Fibroblast of the aortic adventitia (primary cell): ENCODE measurements around the gene NR5A2. TPM values are rescaled to one million over a fixed set of nuclear protein-coding genes. Genes with fewer than 3 reads are reported as not detected.

Experiments
- DNase-seq: peaks from one replicate; pipeline ENCODE4 v3.0.0-alpha.2; 2010; ENCODE audit warnings: low read depth
- H3K4me3 ChIP-seq: 2 replicates; pipeline ENCODE4 v1.5.1; 2011; ENCODE audit warnings: low read depth, mild to moderate bottlenecking, control low read depth, low read length, moderate library complexity
- total RNA-seq: library from RNA; depleted of rRNA; stranded (reverse); fragments of >200 nt; gene quantifications from 2 replicates; pipeline ENCODE4 v1.2.3, GENCODE V29; 2012; ENCODE audit warnings: low replicate concordance
- TF ChIP-seq, protein P1 (sequence below): IDR thresholded peaks from 2 replicates; pipeline ENCODE4 v1.5.1; 2011; ENCODE audit warnings: mild to moderate bottlenecking, low read length, control low read depth, inconsistent platforms; ENCODE audit not compliant: insufficient read depth

The NR5A2 gene
- total RNA-seq, 1 donor = 11.5 TPM

DNA sequence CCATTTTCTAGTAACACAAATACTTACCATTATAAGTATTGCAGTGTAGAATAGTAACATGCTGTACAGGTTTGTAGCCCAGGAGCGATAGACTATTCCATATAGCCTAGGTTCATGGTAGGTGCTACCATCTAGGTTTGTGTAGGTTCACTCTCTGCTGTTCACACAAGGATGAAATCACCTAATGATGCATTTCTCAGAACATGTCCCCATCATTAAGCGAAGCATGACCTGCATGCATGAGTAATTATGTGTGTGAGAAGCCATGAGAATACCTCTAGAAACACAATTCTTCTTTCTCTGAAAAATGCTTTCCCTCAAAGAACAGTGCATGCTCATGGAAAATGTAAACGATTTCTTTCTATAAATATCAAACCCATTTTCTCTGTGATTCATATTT, 69.3 kb downstream of the NR5A2 start:
- no peak for DNase-seq
- TF ChIP-seq, protein P1, sequence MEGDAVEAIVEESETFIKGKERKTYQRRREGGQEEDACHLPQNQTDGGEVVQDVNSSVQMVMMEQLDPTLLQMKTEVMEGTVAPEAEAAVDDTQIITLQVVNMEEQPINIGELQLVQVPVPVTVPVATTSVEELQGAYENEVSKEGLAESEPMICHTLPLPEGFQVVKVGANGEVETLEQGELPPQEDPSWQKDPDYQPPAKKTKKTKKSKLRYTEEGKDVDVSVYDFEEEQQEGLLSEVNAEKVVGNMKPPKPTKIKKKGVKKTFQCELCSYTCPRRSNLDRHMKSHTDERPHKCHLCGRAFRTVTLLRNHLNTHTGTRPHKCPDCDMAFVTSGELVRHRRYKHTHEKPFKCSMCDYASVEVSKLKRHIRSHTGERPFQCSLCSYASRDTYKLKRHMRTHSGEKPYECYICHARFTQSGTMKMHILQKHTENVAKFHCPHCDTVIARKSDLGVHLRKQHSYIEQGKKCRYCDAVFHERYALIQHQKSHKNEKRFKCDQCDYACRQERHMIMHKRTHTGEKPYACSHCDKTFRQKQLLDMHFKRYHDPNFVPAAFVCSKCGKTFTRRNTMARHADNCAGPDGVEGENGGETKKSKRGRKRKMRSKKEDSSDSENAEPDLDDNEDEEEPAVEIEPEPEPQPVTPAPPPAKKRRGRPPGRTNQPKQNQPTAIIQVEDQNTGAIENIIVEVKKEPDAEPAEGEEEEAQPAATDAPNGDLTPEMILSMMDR = no peak
- H3K4me3 ChIP-seq = no peak overlapping the region

DNA sequence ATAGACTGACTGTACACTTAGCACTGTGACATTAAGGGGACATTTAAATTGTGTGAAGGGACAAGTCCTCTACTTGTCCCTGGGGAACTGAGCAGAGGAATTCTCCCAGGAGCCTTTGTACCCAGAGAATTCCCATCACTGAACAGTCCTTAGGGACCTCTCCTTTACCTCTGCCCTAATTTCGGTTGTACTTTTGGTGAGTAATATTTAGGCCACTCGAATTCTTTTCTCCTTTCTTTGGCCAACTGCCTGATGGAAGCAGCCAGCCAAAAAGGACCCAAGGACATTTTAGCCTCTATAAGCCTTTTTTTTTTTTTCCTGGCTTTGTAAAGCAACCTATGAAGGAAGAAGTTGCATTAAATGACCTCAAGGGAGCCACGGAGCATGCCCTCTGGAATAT, 71.5 kb downstream of the NR5A2 start:
- TF ChIP-seq, protein P1 = no peak
- peak; percentile 47 for DNase-seq
- H3K4me3 ChIP-seq = no peak overlapping the region

DNA sequence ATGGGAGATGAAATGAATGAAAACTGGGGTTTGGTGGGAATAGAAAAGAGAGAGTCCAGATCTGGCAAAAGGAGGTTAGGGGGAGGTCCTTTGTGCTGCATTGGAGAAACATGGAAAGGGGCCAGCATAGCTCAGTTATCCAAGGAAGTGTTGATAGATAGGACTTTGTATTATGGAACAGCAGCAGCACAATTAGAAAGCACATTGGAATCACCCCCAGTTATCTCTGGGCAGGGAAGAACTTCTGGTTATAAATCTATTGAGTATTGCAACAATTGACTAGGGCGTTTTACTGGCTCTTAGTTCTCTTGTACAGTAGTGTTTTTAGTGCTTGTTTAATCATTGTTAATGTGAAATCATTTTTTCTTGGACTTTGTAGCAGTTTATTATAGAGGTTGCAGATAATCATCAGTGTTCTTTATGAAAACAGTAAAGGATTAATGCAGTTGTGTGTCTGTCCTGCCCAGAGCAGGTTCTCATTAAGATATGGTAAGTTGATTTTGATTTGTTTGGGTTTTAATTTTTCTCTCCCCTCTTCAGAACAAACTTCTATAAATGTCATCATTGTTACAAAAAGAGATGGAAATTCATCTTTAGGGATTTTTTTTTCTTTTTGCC, 76.6 kb downstream of the NR5A2 start:
- H3K4me3 ChIP-seq = no peak overlapping the region
- DNase-seq = no peak
- TF ChIP-seq, protein P1 = no peak

DNA sequence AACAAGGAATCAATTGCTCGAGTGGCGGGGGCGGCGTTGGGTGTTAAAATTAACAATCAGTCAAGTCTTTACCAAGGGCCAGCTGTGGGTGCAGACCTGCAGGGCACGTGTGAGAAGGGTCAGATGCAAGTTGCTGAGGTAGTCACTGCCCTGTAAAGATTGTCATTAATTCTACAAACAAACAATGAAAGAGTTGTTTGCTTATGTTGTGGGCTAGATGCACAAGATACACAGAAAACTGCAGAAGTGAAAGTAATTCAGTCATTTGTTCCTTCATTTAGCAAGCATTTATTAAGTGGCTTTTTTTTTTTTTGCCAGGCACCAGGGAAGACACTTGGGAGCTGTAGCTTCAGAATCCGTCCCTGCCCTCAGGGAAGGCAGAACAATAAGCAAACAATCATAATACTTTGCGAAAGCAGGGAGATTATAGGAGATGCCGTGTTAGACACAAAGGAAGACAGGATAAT, 79.5 kb downstream of the NR5A2 start:
- no peak overlapping the region for H3K4me3 ChIP-seq
- DNase-seq = no peak
- TF ChIP-seq, protein P1 = no peak

DNA sequence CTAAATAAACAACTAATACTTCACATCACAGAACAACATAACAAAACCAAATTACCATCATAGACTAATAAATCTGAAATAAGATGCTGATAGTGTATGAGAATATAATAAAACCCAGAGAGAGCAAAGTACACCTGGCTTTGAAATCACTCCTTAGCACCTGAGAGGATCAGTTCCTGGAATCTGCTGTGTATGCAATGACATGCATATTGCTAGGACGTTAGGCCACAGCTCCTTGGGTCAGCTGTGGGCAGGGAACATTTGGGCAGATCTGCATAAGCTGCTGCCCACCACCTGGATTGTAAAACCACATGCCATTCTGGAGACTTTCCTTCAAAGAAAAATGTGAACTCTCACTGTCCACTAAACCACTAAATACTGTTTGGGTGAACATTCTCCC, 81.1 kb downstream of the NR5A2 start:
- DNase-seq = no peak
- H3K4me3 ChIP-seq = no peak overlapping the region
- TF ChIP-seq, protein P1 = no peak

DNA sequence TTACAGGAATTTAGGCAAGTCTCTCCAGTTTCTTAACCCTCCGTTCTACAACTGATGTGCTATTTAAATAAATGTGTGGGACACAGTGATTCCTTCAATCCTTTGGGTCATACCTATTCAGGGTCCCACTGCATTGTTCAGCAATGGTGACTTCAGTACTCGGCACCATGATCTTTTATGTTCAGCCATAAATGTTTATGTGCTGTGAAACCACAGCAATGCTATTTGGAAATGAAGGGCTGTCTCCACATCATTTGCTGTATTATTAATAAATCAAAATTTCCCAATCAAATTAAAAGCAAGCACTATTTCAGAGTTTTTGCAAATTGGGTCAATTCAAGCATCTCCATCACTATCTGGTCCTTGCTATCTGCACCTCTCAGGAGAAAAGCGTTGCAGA, 84.8 kb downstream of the NR5A2 start:
- DNase-seq = no peak
- TF ChIP-seq, protein P1 = no peak

DNA sequence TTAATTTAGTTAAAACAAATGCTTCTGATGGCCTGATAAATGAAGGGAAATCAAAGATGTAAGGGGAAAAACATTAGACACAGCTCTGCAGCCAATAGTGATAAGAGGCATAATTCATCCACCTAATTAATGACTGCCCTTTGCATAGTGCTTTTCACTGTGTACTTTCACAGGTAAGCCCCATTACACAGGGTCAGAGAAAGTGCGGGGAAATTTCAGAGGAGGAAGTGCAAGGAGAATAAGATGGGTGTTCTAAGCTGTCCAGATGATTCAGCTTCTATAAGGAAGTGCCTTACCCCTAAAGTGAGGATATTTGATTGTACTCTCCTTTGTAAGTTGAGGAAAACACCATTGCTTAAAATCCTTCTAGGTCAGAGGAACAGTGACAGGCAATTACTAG, 88.0 kb downstream of the NR5A2 start:
- no peak for DNase-seq
- TF ChIP-seq, protein P1 = no peak
- H3K4me3 ChIP-seq = no peak overlapping the region

More for the DNA sequence above, 84.8 kb downstream of the NR5A2 start:
- H3K4me3 ChIP-seq = no peak overlapping the region
